ENCODE results near the gene MAK. TPM values are rescaled to one million over a fixed set of nuclear protein-coding genes. Genes with fewer than 3 reads are reported as not detected.
A peak's percentile ranks its signal among the peaks of the same experiment; 100 is the strongest.

MAK gene
- total RNA-seq, 1 experiment from 2014 or later = 0.07 TPM

DNA sequence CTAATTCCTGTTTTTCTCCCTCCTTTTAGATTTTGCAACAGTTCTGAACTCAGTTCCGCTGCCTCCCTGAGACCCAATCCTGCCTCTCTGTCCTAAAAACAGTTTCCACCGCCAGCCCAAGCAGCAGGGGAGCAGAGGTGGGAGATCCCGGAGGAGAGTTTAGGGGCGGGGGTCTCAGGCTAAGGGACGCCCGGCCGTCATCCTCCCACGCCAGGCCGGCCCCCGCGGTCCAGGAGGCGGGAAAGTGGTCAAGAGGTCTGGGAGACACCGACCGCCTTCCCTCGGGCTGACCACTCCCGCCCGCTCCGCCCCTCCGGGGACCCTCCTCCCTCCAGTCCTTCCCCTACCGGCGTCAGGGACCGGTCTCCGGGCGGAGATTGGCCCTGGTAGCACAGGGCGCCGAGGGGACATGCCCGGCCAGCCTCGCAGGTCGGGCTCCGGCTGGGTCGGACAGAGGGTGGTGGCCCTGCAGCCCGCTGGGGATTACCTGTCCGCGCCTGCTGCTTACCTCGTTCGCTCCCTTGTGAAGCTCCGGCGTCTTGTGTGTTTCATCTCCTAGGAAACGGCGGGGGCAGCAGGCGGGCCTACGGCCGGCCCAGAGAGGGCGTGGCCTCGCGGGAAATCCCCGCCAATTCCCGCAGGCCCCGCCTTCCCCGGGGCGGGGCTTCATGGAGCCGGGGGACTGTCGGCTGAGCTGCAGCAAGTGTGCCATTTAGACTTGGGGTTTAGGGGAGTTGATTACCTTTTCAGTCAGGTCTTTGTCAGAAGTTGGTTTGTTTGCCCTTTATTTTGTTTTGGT lies at the start of gene MAK (continued):
- TF ChIP-seq, protein P1, sequence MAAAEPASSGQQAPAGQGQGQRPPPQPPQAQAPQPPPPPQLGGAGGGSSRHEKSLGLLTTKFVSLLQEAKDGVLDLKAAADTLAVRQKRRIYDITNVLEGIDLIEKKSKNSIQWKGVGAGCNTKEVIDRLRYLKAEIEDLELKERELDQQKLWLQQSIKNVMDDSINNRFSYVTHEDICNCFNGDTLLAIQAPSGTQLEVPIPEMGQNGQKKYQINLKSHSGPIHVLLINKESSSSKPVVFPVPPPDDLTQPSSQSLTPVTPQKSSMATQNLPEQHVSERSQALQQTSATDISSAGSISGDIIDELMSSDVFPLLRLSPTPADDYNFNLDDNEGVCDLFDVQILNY (CRISPR knock-in tag; IDR thresholded peaks at IDR 0.05) = peak; percentile 84; the same call in 1 of the 2 replicates
- TF ChIP-seq, protein P2, sequence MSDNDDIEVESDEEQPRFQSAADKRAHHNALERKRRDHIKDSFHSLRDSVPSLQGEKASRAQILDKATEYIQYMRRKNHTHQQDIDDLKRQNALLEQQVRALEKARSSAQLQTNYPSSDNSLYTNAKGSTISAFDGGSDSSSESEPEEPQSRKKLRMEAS (CRISPR knock-in tag; IDR thresholded peaks at IDR 0.05) = peak; percentile 39; the same call in 1 of the 2 replicates
- TF ChIP-seq, protein P3, sequence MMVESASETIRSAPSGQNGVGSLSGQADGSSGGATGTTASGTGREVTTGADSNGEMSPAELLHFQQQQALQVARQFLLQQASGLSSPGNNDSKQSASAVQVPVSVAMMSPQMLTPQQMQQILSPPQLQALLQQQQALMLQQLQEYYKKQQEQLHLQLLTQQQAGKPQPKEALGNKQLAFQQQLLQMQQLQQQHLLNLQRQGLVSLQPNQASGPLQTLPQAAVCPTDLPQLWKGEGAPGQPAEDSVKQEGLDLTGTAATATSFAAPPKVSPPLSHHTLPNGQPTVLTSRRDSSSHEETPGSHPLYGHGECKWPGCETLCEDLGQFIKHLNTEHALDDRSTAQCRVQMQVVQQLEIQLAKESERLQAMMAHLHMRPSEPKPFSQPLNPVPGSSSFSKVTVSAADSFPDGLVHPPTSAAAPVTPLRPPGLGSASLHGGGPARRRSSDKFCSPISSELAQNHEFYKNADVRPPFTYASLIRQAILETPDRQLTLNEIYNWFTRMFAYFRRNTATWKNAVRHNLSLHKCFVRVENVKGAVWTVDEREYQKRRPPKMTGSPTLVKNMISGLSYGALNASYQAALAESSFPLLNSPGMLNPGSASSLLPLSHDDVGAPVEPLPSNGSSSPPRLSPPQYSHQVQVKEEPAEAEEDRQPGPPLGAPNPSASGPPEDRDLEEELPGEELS (CRISPR knock-in tag; IDR thresholded peaks at IDR 0.05) = no peak
- TF ChIP-seq TP53 (CRISPR knock-in tag; IDR thresholded peaks at IDR 0.05) = no peak
- TF ChIP-seq, protein P4, sequence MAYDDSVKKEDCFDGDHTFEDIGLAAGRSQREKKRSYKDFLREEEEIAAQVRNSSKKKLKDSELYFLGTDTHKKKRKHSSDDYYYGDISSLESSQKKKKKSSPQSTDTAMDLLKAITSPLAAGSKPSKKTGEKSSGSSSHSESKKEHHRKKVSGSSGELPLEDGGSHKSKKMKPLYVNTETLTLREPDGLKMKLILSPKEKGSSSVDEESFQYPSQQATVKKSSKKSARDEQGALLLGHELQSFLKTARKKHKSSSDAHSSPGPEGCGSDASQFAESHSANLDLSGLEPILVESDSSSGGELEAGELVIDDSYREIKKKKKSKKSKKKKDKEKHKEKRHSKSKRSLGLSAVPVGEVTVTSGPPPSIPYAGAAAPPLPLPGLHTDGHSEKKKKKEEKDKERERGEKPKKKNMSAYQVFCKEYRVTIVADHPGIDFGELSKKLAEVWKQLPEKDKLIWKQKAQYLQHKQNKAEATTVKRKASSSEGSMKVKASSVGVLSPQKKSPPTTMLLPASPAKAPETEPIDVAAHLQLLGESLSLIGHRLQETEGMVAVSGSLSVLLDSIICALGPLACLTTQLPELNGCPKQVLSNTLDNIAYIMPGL (CRISPR knock-in tag; IDR thresholded peaks at IDR 0.05) = peak; percentile 74; the same call in 1 of the 2 replicates
- TF ChIP-seq ZNF396 (CRISPR knock-in tag; IDR thresholded peaks at IDR 0.05; ENCODE audit: borderline replicate concordance) = no peak
- TF ChIP-seq, protein P5, sequence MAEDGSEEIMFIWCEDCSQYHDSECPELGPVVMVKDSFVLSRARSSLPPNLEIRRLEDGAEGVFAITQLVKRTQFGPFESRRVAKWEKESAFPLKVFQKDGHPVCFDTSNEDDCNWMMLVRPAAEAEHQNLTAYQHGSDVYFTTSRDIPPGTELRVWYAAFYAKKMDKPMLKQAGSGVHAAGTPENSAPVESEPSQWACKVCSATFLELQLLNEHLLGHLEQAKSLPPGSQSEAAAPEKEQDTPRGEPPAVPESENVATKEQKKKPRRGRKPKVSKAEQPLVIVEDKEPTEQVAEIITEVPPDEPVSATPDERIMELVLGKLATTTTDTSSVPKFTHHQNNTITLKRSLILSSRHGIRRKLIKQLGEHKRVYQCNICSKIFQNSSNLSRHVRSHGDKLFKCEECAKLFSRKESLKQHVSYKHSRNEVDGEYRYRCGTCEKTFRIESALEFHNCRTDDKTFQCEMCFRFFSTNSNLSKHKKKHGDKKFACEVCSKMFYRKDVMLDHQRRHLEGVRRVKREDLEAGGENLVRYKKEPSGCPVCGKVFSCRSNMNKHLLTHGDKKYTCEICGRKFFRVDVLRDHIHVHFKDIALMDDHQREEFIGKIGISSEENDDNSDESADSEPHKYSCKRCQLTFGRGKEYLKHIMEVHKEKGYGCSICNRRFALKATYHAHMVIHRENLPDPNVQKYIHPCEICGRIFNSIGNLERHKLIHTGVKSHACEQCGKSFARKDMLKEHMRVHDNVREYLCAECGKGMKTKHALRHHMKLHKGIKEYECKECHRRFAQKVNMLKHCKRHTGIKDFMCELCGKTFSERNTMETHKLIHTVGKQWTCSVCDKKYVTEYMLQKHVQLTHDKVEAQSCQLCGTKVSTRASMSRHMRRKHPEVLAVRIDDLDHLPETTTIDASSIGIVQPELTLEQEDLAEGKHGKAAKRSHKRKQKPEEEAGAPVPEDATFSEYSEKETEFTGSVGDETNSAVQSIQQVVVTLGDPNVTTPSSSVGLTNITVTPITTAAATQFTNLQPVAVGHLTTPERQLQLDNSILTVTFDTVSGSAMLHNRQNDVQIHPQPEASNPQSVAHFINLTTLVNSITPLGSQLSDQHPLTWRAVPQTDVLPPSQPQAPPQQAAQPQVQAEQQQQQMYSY (CRISPR knock-in tag; IDR thresholded peaks at IDR 0.05) = no peak
- TF ChIP-seq NR1H2 (CRISPR knock-in tag; IDR thresholded peaks at IDR 0.05) = no peak
- TF ChIP-seq, protein P6, sequence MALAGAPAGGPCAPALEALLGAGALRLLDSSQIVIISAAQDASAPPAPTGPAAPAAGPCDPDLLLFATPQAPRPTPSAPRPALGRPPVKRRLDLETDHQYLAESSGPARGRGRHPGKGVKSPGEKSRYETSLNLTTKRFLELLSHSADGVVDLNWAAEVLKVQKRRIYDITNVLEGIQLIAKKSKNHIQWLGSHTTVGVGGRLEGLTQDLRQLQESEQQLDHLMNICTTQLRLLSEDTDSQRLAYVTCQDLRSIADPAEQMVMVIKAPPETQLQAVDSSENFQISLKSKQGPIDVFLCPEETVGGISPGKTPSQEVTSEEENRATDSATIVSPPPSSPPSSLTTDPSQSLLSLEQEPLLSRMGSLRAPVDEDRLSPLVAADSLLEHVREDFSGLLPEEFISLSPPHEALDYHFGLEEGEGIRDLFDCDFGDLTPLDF (CRISPR knock-in tag; IDR thresholded peaks at IDR 0.05) = no peak
- TF ChIP-seq SP1 (CRISPR knock-in tag; conservative IDR thresholded peaks at IDR 0.05) = peak; percentile 70
- TF ChIP-seq, protein P7, sequence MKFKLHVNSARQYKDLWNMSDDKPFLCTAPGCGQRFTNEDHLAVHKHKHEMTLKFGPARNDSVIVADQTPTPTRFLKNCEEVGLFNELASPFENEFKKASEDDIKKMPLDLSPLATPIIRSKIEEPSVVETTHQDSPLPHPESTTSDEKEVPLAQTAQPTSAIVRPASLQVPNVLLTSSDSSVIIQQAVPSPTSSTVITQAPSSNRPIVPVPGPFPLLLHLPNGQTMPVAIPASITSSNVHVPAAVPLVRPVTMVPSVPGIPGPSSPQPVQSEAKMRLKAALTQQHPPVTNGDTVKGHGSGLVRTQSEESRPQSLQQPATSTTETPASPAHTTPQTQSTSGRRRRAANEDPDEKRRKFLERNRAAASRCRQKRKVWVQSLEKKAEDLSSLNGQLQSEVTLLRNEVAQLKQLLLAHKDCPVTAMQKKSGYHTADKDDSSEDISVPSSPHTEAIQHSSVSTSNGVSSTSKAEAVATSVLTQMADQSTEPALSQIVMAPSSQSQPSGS (CRISPR knock-in tag; IDR thresholded peaks at IDR 0.05; ENCODE audit: borderline replicate concordance, low read depth) = 0 out of 2 replicates have a peak, but pooled peaks have one; percentile 16

Measured in WTC11 (cell line).